Keratinocyte (primary cell): Measurements from ENCODE around the gene TEAD4.

Source experiments
- CTCF ChIP-seq, 3 experiments: IDR thresholded peaks in 1 of 3; conservative IDR thresholded peaks in 1 of 3; optimal IDR thresholded peaks in 1 of 3; 2 replicates in 2 of 3; 3 replicates in 1 of 3; pipeline versions ENCODE3 to v1.5.1; 2011; ENCODE audit warnings: low read length in 3 of 3, mild to moderate bottlenecking in 3 of 3, moderate library complexity in 2 of 3, control low read depth in 1 of 3, inconsistent platforms in 1 of 3; ENCODE audit not compliant: insufficient read depth in 2 of 3; ENCODE audit errors: extremely low read depth in 1 of 3
- EZH2 ChIP-seq: IDR thresholded peaks from one replicate; pipeline ENCODE4 v1.6.1; 2012; ENCODE audit warnings: inconsistent platforms, mild to moderate bottlenecking, low read length, moderate library complexity

GRCh38 chr12:3020399-3020798 is 61.2 kb downstream of the TEAD4 start:
- TF ChIP-seq CTCF (optimal IDR thresholded peaks at IDR 0.05 in 1 of 3, IDR thresholded peaks at IDR 0.05 in 1 of 3, conservative IDR thresholded peaks at IDR 0.05 in 1 of 3; ENCODE audit: extremely low read depth in 1 of 3, insufficient read depth in 2 of 3, low read length in 3 of 3): no peak
- no peak for TF ChIP-seq EZH2
